Sigmoid colon (tissue), 7 donors: ENCODE data around the gene APOL2. TPM values are rescaled to one million over a fixed set of nuclear protein-coding genes. Genes with fewer than 3 reads are reported as not detected.

Source experiments
- DNase-seq: peaks from one replicate; pipeline ENCODE4 v3.0.0-alpha.2; 2019
- H3K27ac ChIP-seq, 4 donors: fragments of 200-600 bp; sonication (generic); one replicate each; pipeline ENCODE4 v1.5.1; 2016 to 2019; ENCODE audit warnings: mild to moderate bottlenecking in 1 of 4
- H3K27me3 ChIP-seq, 3 donors: fragments of 200-600 bp; sonication (generic); one replicate each; pipeline ENCODE4 v1.5.1; 2019; ENCODE audit warnings: mild to moderate bottlenecking in 1 of 3
- H3K36me3 ChIP-seq, 4 donors: fragments of 200-600 bp; sonication (generic); one replicate each; pipeline ENCODE4 v1.5.1; 2016 to 2019
- H3K4me1 ChIP-seq, 4 donors: fragments of 200-600 bp; sonication (generic); one replicate each; pipeline ENCODE4 v1.5.1; 2017 to 2019
- H3K4me3 ChIP-seq, 4 donors: fragments of 200-600 bp; sonication (generic); one replicate each; pipeline ENCODE4 v1.5.1; 2017 to 2019; ENCODE audit warnings: mild to moderate bottlenecking in 2 of 4, moderate library complexity in 1 of 4
- H3K9me3 ChIP-seq, 4 donors: fragments of 200-600 bp in 3 of 4; sonication (generic) in 3 of 4; one replicate each; pipeline versions ENCODE4 v1.5.1 to v1.6.1; 2013 to 2019
- CTCF ChIP-seq, 4 experiments: fragments of 450-650 bp in 3 of 4; fragments of 200-600 bp in 1 of 4; IDR thresholded peaks; one replicate each; pipeline ENCODE4 v1.5.1; 2016 to 2019; ENCODE audit warnings: antibody characterized with exemption in 4 of 4, mild to moderate bottlenecking in 3 of 4, moderate library complexity in 2 of 4
- EP300 ChIP-seq, 4 donors: sonication (generic); formaldehyde crosslinking; IDR thresholded peaks; one replicate each; pipeline ENCODE4 v1.6.1; 2017; ENCODE audit warnings: antibody characterized with exemption in 4 of 4
- POLR2A ChIP-seq, 2 donors: fragments of 450-650 bp; IDR thresholded peaks; one replicate each; pipeline ENCODE4 v1.6.1; 2016; ENCODE audit warnings: antibody characterized with exemption in 2 of 2, mild to moderate bottlenecking in 2 of 2, moderate library complexity in 2 of 2
- POLR2AphosphoS5 ChIP-seq, 4 donors: sonication (generic); formaldehyde crosslinking; IDR thresholded peaks; one replicate each; pipeline ENCODE4 v1.6.1; 2017; ENCODE audit warnings: antibody characterized with exemption in 4 of 4
- WGBS, 2 donors: extraction: QIAGEN DNeasy Blood & Tissue Kit; methylation state at CpG; one replicate each; pipeline ENCODE4 v1.1.7; 2013; 5-methylcytosine and 5-hydroxymethylcytosine counted together
- intact Hi-C: fragments of 100-400 bp; cut with DNase I; formaldehyde crosslinking; loops from one replicate; pipeline ENCODE4 v1.15.1; 2023
- polyA plus RNA-seq, 3 donors: library from polyadenylated mRNA; stranded (reverse); fragments of 200-250 nt; gene quantifications; one replicate each; pipeline ENCODE4 v1.2.3, GENCODE V29; 2013
- total RNA-seq, 4 donors: library from RNA; depleted of rRNA; stranded (reverse); fragments of >200 nt; gene quantifications; one replicate each; pipeline ENCODE4 v1.1.0, GENCODE V29; 2016
- donor health status: healthy with polysubstance abuse.
- donor health status: Bipolar disorder and iron deficiency.
- donor health status: healthy.

Gene APOL2
- total and polyA plus RNA-seq, 7 donors: 18.6 to 59.5 (median 29.1) TPM

- Histone ChIP-seq H3K27me3 (no peaks in the 10 kb centered on the region), H3K27ac (peak overlapping the region in 1 of 4 donors; percentile 52), H3K9me3 (no peaks in the 10 kb centered on the region), H3K36me3 (no peaks in the 10 kb centered on the region), H3K4me3 (no peak overlapping the region), H3K4me1 (peaks cover 0 to 27% (median 10%) of the 10 kb centered on the region in 4 donors)
- intact Hi-C loops: loop anchor here (5.0 kb wide), 1 partner anchor 39 kb away; the partner anchor contains the start of gene APOL2
- WGBS, 2 donors: 90% methylated on average over 3 of the region's 3 CpGs
- no peak for DNase-seq
- TF ChIP-seq CTCF (IDR thresholded peaks at IDR 0.05) (no peak), POLR2AphosphoS5 (IDR thresholded peaks at IDR 0.05) (no peak), POLR2A (IDR thresholded peaks at IDR 0.05) (no peak), EP300 (IDR thresholded peaks at IDR 0.05) (no peak)
Measured at GRCh38 chr22:36198536-36198935, 40.8 kb downstream of the APOL2 start.

GRCh38 chr22:36197514-36198146 lies 41.7 kb downstream of the APOL2 start:
- Histone ChIP-seq H3K4me3 (no peak overlapping the region), H3K9me3 (no peaks in the 10 kb centered on the region), H3K27me3 (no peaks in the 10 kb centered on the region), H3K4me1 (peaks cover 0 to 27% (median 10%) of the 10 kb centered on the region in 4 donors), H3K27ac (peak overlapping the region in 3 of 4 donors; percentile 1 to 52 (median 27)), H3K36me3 (no peaks in the 10 kb centered on the region)
- WGBS, 2 donors: 45 to 48% methylated on average over 8 of the region's 8 CpGs
- DNase-seq: no peak
- TF ChIP-seq POLR2AphosphoS5 (IDR thresholded peaks at IDR 0.05) (no peak), POLR2A (IDR thresholded peaks at IDR 0.05) (no peak), EP300 (IDR thresholded peaks at IDR 0.05) (no peak), CTCF (IDR thresholded peaks at IDR 0.05) (no peak)
- intact Hi-C loops: loop anchor here (5.0 kb wide), 1 partner anchor 40 kb away; the partner anchor contains the start of gene APOL2

DNA sequence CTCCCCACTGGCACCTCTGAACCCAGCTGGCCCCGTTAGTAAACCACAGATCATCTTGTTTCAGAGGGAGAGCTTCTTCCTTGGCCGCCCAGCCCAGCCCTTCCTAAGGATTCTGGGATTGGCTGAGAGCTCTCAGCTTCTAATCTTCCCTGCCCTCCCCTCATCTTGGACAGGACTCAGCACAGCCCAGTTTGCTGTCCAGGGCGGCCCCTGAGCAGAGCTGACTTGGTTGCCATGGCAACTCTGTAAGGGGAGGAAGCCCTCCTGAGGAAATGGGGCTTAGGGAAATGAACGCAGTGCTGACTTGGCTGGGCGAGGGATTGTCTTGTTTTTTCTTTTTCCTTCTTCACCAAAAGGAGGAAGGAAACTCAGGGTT lies 42.3 kb downstream of the APOL2 start:
- peak; percentile 83 for DNase-seq
- Histone ChIP-seq H3K4me1 (peaks cover 0 to 25% (median 9%) of the 10 kb centered on the region in 4 donors), H3K27me3 (no peaks in the 10 kb centered on the region), H3K36me3 (no peaks in the 10 kb centered on the region), H3K9me3 (no peaks in the 10 kb centered on the region), H3K4me3 (no peak overlapping the region), H3K27ac (peak overlapping the region; percentile 1 to 52 (median 32))
- TF ChIP-seq CTCF (IDR thresholded peaks at IDR 0.05) (no peak), POLR2AphosphoS5 (IDR thresholded peaks at IDR 0.05) (no peak), EP300 (IDR thresholded peaks at IDR 0.05) (no peak)
- WGBS, 2 donors: 14 to 41% methylated on average over 5 of the region's 5 CpGs
- intact Hi-C loops: loop anchor here (5.0 kb wide), 1 partner anchor 40 kb away; the partner anchor contains the start of gene APOL2

DNA sequence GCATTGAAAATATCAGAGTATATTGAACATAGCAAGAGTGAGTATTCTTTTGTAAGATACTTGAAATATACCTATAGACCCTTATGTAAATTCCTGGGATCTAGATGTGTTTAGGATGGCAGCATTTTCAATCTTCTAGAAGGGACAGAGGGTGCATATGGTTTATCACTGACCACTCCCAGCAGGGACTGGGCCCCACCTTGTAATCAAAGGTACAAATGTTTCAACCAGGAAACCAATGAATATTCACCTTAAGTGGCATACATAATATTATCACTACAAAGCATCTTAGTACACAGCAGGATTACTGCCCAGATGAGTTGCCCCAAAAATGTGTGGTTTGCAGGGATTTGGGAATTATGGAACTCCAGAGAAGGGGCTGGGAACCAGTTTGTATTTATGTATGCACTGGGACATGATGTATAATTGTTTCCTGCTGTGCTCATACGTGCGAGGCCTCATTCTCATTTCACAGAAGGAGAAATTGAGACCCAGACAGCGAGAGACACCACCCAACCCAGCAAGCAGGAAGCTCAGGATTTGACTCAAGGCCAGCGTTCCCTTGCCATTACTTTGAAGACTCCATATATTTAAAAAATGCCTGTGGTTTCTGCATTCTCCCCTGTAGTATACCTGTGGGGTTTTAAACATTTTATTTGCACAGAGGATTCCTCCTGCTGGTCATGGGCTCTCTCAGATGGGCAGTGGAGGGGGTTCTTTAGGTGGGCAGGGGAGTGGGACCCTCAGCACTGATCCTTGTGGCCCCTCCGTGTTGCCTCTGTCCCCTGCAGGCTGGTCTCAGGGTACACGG lies 42.9 kb downstream of the APOL2 start:
- Histone ChIP-seq H3K4me3 (no peak overlapping the region), H3K27ac (peak overlapping the region; percentile 1 to 52 (median 32)), H3K4me1 (peaks cover 0 to 24% (median 4%) of the 10 kb centered on the region in 4 donors), H3K9me3 (no peaks in the 10 kb centered on the region), H3K27me3 (no peaks in the 10 kb centered on the region), H3K36me3 (no peaks in the 10 kb centered on the region)
- WGBS, 2 donors: 52 to 56% methylated on average over 6 of the region's 6 CpGs
- intact Hi-C loops: loop anchor here (5.0 kb wide), 1 partner anchor 41 kb away; the partner anchor contains the start of gene APOL2
- no peak for TF ChIP-seq CTCF (IDR thresholded peaks at IDR 0.05)
- TF ChIP-seq POLR2AphosphoS5 (IDR thresholded peaks at IDR 0.05): no peak
- no peak for TF ChIP-seq POLR2A (IDR thresholded peaks at IDR 0.05)
- TF ChIP-seq EP300 (IDR thresholded peaks at IDR 0.05): no peak
- no peak for DNase-seq
